OCI-LY7 (cell line): ENCODE measurements around the gene MAP3K20. TPM values are rescaled to one million over a fixed set of nuclear protein-coding genes. Genes with fewer than 3 reads are reported as not detected.

Experiments used
- BruUV-seq: library from RNA; stranded (reverse); fragments of 400-500 nt; replicated peaks from 2 replicates; lab custom pipeline; 2021; lab: Mats Ljungman, UMichigan
- CTCF ChIA-PET: fragments of 300-600 bp; sonication (Branson Sonifier 250); formaldehyde crosslinking; loops from one replicate; lab custom pipeline; 2022; ENCODE audit warnings: antibody characterized with exemption; ENCODE audit not compliant: unreplicated experiment; lab: Charles Lee
- POLR2A ChIA-PET: fragments of 300-600 bp; sonication (Branson Sonifier 250); formaldehyde crosslinking; loops from one replicate; lab custom pipeline; 2022; ENCODE audit warnings: antibody characterized with exemption; lab: Charles Lee
- DNase-seq: peaks from one replicate; pipeline ENCODE4 v3.0.0-alpha.2; 2015; ENCODE audit warnings: low spot score
- H2AFZ ChIP-seq: fragments of 200-600 bp; sonication (generic), shearing (Covaris generic); 2 replicates; pipeline ENCODE4 v1.6.1; 2014; ENCODE audit warnings: mild to moderate bottlenecking, antibody characterized with exemption, low read length, moderate library complexity
- H3K27ac ChIP-seq: fragments of 200-600 bp; sonication (generic); 2 replicates; pipeline ENCODE4 v1.5.1; 2014; ENCODE audit warnings: mixed run types, low read depth, mild to moderate bottlenecking, moderate library complexity, low read length, inconsistent platforms; ENCODE audit not compliant: poor library complexity, severe bottlenecking
- H3K36me3 ChIP-seq: fragments of 200-600 bp; sonication (generic); 2 replicates; pipeline ENCODE4 v1.6.1; 2014; ENCODE audit warnings: mild to moderate bottlenecking, antibody characterized with exemption, low read length, moderate library complexity, mixed read lengths; ENCODE audit not compliant: insufficient read depth
- H3K4me1 ChIP-seq: fragments of 200-600 bp; sonication (generic); 2 replicates; pipeline ENCODE4 v1.5.1; 2014; ENCODE audit warnings: mild to moderate bottlenecking, low read length; ENCODE audit not compliant: insufficient read depth, poor library complexity, severe bottlenecking
- H3K4me2 ChIP-seq: fragments of 200-600 bp; sonication (generic); 2 replicates; pipeline ENCODE4 v1.6.1; 2014; ENCODE audit warnings: mild to moderate bottlenecking, low read length
- H3K4me3 ChIP-seq: fragments of 200-600 bp; sonication (generic); 2 replicates; pipeline ENCODE4 v1.5.1; 2014; ENCODE audit warnings: mild to moderate bottlenecking, low read depth, low read length; ENCODE audit not compliant: poor library complexity, severe bottlenecking
- H3K79me2 ChIP-seq: fragments of 200-600 bp; sonication (generic); 2 replicates; pipeline ENCODE4 v1.6.1; 2016; ENCODE audit warnings: low read depth, mild to moderate bottlenecking, low read length, moderate library complexity, mixed read lengths; ENCODE audit not compliant: insufficient read depth
- H3K9me2 ChIP-seq: fragments of 200-600 bp; sonication (generic); 2 replicates; pipeline ENCODE4 v1.6.1; 2016; ENCODE audit warnings: mild to moderate bottlenecking, low read length, mixed read lengths; ENCODE audit not compliant: insufficient read depth
- H3K9me3 ChIP-seq: fragments of 200-600 bp; sonication (generic); 2 replicates; pipeline ENCODE4 v1.6.1; 2014; ENCODE audit warnings: mild to moderate bottlenecking, mixed run types, low read length, mixed read lengths
- H4K20me1 ChIP-seq: fragments of 200-600 bp; sonication (generic); 2 replicates; pipeline ENCODE4 v1.6.1; 2014; ENCODE audit warnings: mild to moderate bottlenecking, antibody characterized with exemption, low read length, moderate library complexity, mixed read lengths; ENCODE audit not compliant: insufficient read depth
- EZH2phosphoT487 ChIP-seq: fragments of 200-600 bp; sonication (generic); IDR thresholded peaks from 2 replicates; pipeline ENCODE4 v1.6.1; 2018; ENCODE audit warnings: low read depth, borderline replicate concordance, mild to moderate bottlenecking, mixed run types, antibody characterized with exemption, low read length, moderate library complexity, mixed read lengths
- intact Hi-C: fragments of 100-400 bp; cut with micrococcal nuclease; formaldehyde crosslinking; loops from one replicate; pipeline ENCODE4 v1.10.0; 2022; ENCODE audit not compliant: unreplicated experiment
- total RNA-seq, 2 experiments: library from RNA; depleted of rRNA in 1 of 2; stranded (reverse); fragments of >200 nt in 1 of 2; shearing (Covaris generic) in 1 of 2; gene quantifications; 2 replicates each; pipeline ENCODE4 v1.2.3, GENCODE V29; 2014 to 2022
- TF ChIP-seq, protein P1 (sequence below): fragments of 200-600 bp; sonication (generic); conservative IDR thresholded peaks from 2 replicates; pipeline ENCODE4 v1.5.1; 2014; ENCODE audit warnings: mild to moderate bottlenecking, antibody characterized with exemption, low read length, moderate library complexity, mixed read lengths

Gene MAP3K20
- total RNA-seq, 2 experiments from 2014 or later, result 8.2 to 17.9 TPM

DNA sequence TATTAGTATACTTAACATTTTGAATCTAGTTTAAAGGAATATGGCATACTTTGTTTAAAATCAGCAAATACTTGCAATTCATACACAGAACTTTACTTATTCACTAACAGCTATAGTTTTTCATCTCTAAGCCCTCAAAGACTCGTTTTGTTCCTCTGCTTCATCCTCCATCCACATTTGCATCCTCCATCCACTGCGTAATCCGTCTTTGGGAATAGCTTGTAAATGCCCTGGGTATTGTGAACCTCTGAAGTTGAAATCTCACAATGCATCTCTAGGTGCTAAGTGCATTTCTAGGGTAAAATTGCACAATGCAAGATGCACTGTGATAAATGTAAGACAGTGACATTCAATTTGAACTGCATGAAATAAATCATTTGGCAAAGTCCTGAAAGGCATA, 163.2 kb downstream of the MAP3K20 start:
- DNase-seq, result no peak
- no peak overlapping the region for H3K4me3 ChIP-seq
- no peak overlapping the region for H3K4me2 ChIP-seq
- TF ChIP-seq, protein P1, sequence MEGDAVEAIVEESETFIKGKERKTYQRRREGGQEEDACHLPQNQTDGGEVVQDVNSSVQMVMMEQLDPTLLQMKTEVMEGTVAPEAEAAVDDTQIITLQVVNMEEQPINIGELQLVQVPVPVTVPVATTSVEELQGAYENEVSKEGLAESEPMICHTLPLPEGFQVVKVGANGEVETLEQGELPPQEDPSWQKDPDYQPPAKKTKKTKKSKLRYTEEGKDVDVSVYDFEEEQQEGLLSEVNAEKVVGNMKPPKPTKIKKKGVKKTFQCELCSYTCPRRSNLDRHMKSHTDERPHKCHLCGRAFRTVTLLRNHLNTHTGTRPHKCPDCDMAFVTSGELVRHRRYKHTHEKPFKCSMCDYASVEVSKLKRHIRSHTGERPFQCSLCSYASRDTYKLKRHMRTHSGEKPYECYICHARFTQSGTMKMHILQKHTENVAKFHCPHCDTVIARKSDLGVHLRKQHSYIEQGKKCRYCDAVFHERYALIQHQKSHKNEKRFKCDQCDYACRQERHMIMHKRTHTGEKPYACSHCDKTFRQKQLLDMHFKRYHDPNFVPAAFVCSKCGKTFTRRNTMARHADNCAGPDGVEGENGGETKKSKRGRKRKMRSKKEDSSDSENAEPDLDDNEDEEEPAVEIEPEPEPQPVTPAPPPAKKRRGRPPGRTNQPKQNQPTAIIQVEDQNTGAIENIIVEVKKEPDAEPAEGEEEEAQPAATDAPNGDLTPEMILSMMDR, result no peak
- TF ChIP-seq EZH2phosphoT487, result no peak
- no TSS peak for BruUV-seq
- H2AFZ ChIP-seq, result no peak overlapping the region
- H3K4me1 ChIP-seq, result no peaks in the 10 kb centered on the region
- H3K9me3 ChIP-seq, result no peaks in the 10 kb centered on the region
- H3K27ac ChIP-seq, result no peak overlapping the region
- intact Hi-C loops, result no loop called here
- no peaks in the 10 kb centered on the region for H3K79me2 ChIP-seq
- no peaks in the 10 kb centered on the region for H3K9me2 ChIP-seq
- POLR2A ChIA-PET, result interaction anchor here (0.9 to 1.4 kb wide), 2 partner anchors 22 to 132 kb away, joined by 3 to 4 read pairs; no protein-coding TSS in a partner anchor
- no peaks in the 10 kb centered on the region for H3K36me3 ChIP-seq
- CTCF ChIA-PET, result no interaction called here
- H4K20me1 ChIP-seq, result no peaks in the 10 kb centered on the region

DNA sequence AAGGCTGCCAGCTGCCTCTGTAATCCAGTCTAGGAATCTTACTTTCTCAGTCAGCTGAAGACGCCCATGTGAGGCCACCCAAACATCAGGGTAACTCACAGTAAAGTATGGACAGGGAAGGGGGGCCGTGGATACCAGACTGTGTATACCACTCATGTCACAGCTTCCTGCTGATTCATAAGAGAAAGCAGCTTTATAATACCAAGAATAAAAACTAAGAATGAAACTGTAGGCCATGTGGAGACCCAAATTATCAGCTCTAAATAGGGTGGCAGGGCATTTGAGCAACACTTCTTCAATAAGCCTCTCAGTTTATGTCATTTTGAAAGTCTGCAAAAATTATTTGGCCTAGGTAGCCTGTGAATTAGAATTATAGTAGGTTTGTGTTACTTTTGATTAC, 164.0 kb downstream of the MAP3K20 start:
- intact Hi-C loops, result no loop called here
- Histone ChIP-seq H3K9me3 (no peaks in the 10 kb centered on the region), H4K20me1 (no peaks in the 10 kb centered on the region), H2AFZ (no peak overlapping the region), H3K4me1 (no peaks in the 10 kb centered on the region), H3K4me2 (no peak overlapping the region), H3K79me2 (no peaks in the 10 kb centered on the region), H3K36me3 (no peaks in the 10 kb centered on the region), H3K27ac (no peak overlapping the region), H3K4me3 (no peak overlapping the region), H3K9me2 (no peaks in the 10 kb centered on the region)
- ChIA-PET POLR2A (interaction anchor here (0.9 to 1.4 kb wide), 2 partner anchors 23 to 133 kb away, joined by 3 to 4 read pairs; no protein-coding TSS in a partner anchor), CTCF (no interaction called here)
- TF ChIP-seq EZH2phosphoT487, result no peak
- TF ChIP-seq, protein P1, result no peak
- no peak for DNase-seq
- BruUV-seq, result no TSS peak

- H3K27ac ChIP-seq, result no peak overlapping the region
These were observed 164.4 kb downstream of the MAP3K20 start for GRCh38 chr2:173240083-173240482.

More at GRCh38 chr2:173240083-173240482, 164.4 kb downstream of the MAP3K20 start:
- TF ChIP-seq, protein P1, result no peak
- no peak for TF ChIP-seq EZH2phosphoT487
- Histone ChIP-seq H3K9me3 (no peaks in the 10 kb centered on the region), H2AFZ (no peak overlapping the region), H4K20me1 (no peaks in the 10 kb centered on the region), H3K79me2 (no peaks in the 10 kb centered on the region), H3K4me3 (no peak overlapping the region), H3K36me3 (no peaks in the 10 kb centered on the region), H3K9me2 (no peaks in the 10 kb centered on the region), H3K4me2 (no peak overlapping the region), H3K4me1 (no peaks in the 10 kb centered on the region)
- no peak for DNase-seq
- ChIA-PET CTCF (no interaction called here), POLR2A (interaction anchor here (0.9 kb wide), 1 partner anchor 23 kb away, joined by 3 read pairs; no protein-coding TSS in a partner anchor)
- intact Hi-C loops, result no loop called here
- BruUV-seq, result no TSS peak
